Mesenchymal stem cell (in vitro differentiated cells and primary cell): ENCODE data around the gene GAS7.

Experiments
- DNase-seq: peaks from one replicate; pipeline ENCODE4 v3.0.0-alpha.2; 2013
- H2AFZ ChIP-seq: one replicate; pipeline ENCODE4 v1.6.1; 2013; ENCODE audit warnings: low read depth, mild to moderate bottlenecking, control low read depth, inconsistent platforms, low read length, moderate library complexity
- H2AK5ac ChIP-seq: 2 replicates; pipeline ENCODE4 v1.6.1; 2013; ENCODE audit warnings: low read length, moderate library complexity, mild to moderate bottlenecking, inconsistent platforms; ENCODE audit not compliant: severe bottlenecking
- H2BK120ac ChIP-seq: one replicate; pipeline ENCODE4 v1.6.1; 2013; ENCODE audit warnings: low read depth, mild to moderate bottlenecking, inconsistent platforms, low read length, moderate library complexity
- H2BK12ac ChIP-seq, 2 experiments: one replicate each; pipeline ENCODE4 v1.6.1; 2013; ENCODE audit warnings: inconsistent platforms in 2 of 2, low read length in 2 of 2, mild to moderate bottlenecking in 2 of 2, moderate library complexity in 2 of 2, control low read depth in 1 of 2
- H2BK15ac ChIP-seq: one replicate; pipeline ENCODE4 v1.6.1; 2013; ENCODE audit warnings: mild to moderate bottlenecking, low read depth, inconsistent platforms; ENCODE audit not compliant: poor library complexity, severe bottlenecking
- H2BK5ac ChIP-seq: 2 replicates; pipeline ENCODE4 v1.6.1; 2013; ENCODE audit warnings: low read depth, mild to moderate bottlenecking, low read length, control low read depth, inconsistent platforms; ENCODE audit not compliant: poor library complexity, severe bottlenecking
- H3K14ac ChIP-seq, 2 experiments: one replicate each; pipeline ENCODE4 v1.6.1; 2013; ENCODE audit warnings: inconsistent platforms in 2 of 2, low read length in 2 of 2, control low read depth in 1 of 2, mild to moderate bottlenecking in 1 of 2, moderate library complexity in 1 of 2
- H3K18ac ChIP-seq, 2 experiments: one replicate each; pipeline ENCODE4 v1.6.1; 2013; ENCODE audit warnings: inconsistent platforms in 2 of 2, low read length in 2 of 2, control low read depth in 1 of 2, low read depth in 1 of 2, mild to moderate bottlenecking in 1 of 2
- H3K23ac ChIP-seq, 2 experiments: one replicate each; pipeline ENCODE4 v1.6.1; 2013; ENCODE audit warnings: inconsistent platforms in 2 of 2, low read length in 2 of 2, mild to moderate bottlenecking in 2 of 2, moderate library complexity in 2 of 2, control low read depth in 1 of 2
- H3K27ac ChIP-seq: 2 replicates; pipeline ENCODE4 v1.5.1; 2013; ENCODE audit warnings: mild to moderate bottlenecking, moderate library complexity, low read length, control low read depth, inconsistent platforms; ENCODE audit not compliant: poor library complexity, severe bottlenecking
- H3K27me3 ChIP-seq, 2 experiments: 2 replicates each; pipeline versions ENCODE4 v1.6.1 to v1.7.0; 2013; ENCODE audit warnings: low read length in 2 of 2, mild to moderate bottlenecking in 2 of 2, moderate library complexity in 2 of 2, control low read depth in 1 of 2, inconsistent platforms in 1 of 2; ENCODE audit not compliant: control insufficient read depth in 1 of 2, insufficient read depth in 1 of 2
- H3K36me3 ChIP-seq, 2 experiments: 2 replicates each; pipeline versions ENCODE4 v1.6.1 to v1.7.0; 2013; ENCODE audit warnings: low read length in 2 of 2, control low read depth in 1 of 2, inconsistent platforms in 1 of 2, low read depth in 1 of 2, mild to moderate bottlenecking in 1 of 2; ENCODE audit not compliant: insufficient read depth in 2 of 2, control insufficient read depth in 1 of 2
- H3K4ac ChIP-seq, 2 experiments: one replicate each; pipeline ENCODE4 v1.6.1; 2013; ENCODE audit warnings: inconsistent platforms in 2 of 2, low read length in 2 of 2, mild to moderate bottlenecking in 2 of 2, moderate library complexity in 2 of 2, control low read depth in 1 of 2, low read depth in 1 of 2
- H3K4me1 ChIP-seq: 2 replicates; pipeline ENCODE4 v1.6.1; 2013; ENCODE audit warnings: low read depth, low read length, control low read depth; ENCODE audit not compliant: control insufficient read depth, insufficient read depth
- H3K4me2 ChIP-seq: 2 replicates; pipeline ENCODE4 v1.6.1; 2013; ENCODE audit warnings: low read length, mild to moderate bottlenecking, inconsistent platforms; ENCODE audit not compliant: poor library complexity, severe bottlenecking
- H3K4me3 ChIP-seq, 2 experiments: 2 replicates each; pipeline versions ENCODE4 v1.5.1 to v1.7.0; 2013; ENCODE audit warnings: low read length in 2 of 2, mild to moderate bottlenecking in 2 of 2, control low read depth in 1 of 2, low read depth in 1 of 2; ENCODE audit not compliant: insufficient read depth in 1 of 2
- H3K79me1 ChIP-seq: replicated peaks from 2 replicates; pipeline ENCODE4 v1.6.1; 2013; ENCODE audit warnings: mild to moderate bottlenecking, control low read depth, low read length, inconsistent platforms; ENCODE audit not compliant: poor library complexity, severe bottlenecking
- H3K9ac ChIP-seq: 2 replicates; pipeline ENCODE4 v1.7.0; 2013; ENCODE audit warnings: mild to moderate bottlenecking, low read length, moderate library complexity
- H3K9me3 ChIP-seq: 2 replicates; pipeline ENCODE4 v1.7.0; 2013; ENCODE audit warnings: mild to moderate bottlenecking, low read length; ENCODE audit not compliant: control insufficient read depth
- H4K8ac ChIP-seq: one replicate; pipeline ENCODE4 v1.6.1; 2013; ENCODE audit warnings: inconsistent platforms, mild to moderate bottlenecking, low read length, moderate library complexity
- H4K91ac ChIP-seq: one replicate; pipeline ENCODE4 v1.6.1; 2013; ENCODE audit warnings: mild to moderate bottlenecking, low read length, inconsistent platforms
- WGBS: methylation state at CpG from one replicate; pipeline ENCODE4 v1.1.7; 2013; ENCODE audit warnings: mixed read lengths; 5-methylcytosine and 5-hydroxymethylcytosine counted together

Gene GAS7

DNA sequence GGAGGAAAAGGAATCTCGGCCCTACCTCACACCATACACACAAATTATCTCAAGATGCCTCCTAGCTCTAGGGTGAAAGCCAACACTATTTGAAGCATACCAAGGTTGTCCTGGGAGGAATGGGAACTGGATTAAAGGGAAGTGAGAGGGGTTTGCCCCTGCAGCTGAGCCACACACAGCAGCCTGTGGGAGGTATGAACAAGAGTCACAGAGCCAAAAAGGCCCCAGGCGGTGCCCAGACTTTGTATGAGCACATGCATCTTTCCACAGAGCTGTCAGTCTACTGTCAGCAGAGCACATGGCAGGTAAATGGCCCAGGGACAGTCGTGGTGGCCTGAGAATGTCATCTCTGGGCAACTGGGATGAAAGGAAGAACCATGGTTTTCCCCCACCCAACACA, 262.3 kb downstream of the GAS7 start:
- Histone ChIP-seq H3K18ac (no peak overlapping the region), H2AFZ (no peak overlapping the region), H2BK5ac (no peak overlapping the region), H3K4me2 (no peak overlapping the region), H3K23ac (no peak overlapping the region), H2AK5ac (no peak overlapping the region), H3K36me3 (peaks cover 38 to 78% of the 10 kb centered on the region in 2 experiments), H3K4me1 (peaks cover 3% of the 10 kb centered on the region), H3K9ac (no peak overlapping the region), H3K4me3 (no peak overlapping the region), H3K4ac (no peak overlapping the region), H3K9me3 (peaks cover 10% of the 10 kb centered on the region), H3K14ac (no peak overlapping the region), H3K79me1 (no peaks in the 10 kb centered on the region), H2BK15ac (no peak overlapping the region), H2BK12ac (no peak overlapping the region), H4K91ac (no peak overlapping the region), H3K27ac (no peak overlapping the region), H2BK120ac (no peak overlapping the region), H3K27me3 (no peaks in the 10 kb centered on the region), H4K8ac (no peak overlapping the region)
- 83% methylated on average over 2 of the region's 3 CpGs for WGBS
- no peak for DNase-seq

DNA sequence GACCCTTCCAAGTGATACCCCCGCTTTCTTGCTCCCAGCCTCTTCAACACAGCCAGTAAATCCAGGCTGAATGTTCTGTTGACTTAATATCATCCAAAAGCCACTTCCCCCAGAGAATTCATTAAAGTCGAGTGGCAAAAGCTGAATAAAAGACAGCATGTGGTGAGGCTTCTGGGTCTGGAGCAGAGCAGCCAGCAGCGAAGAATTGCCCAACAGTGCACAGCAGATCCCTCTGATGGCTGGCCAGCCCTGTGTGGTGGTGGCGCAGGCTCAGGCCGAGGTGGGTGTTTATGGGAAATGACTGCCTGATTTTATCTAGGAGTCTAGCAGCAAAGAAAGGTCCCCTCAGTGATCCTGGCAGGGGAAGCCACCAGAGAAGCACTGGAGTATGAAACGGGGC, 263.0 kb downstream of the GAS7 start:
- no peak overlapping the region for H3K14ac ChIP-seq
- no peak overlapping the region for H3K27ac ChIP-seq
- peaks cover 10% of the 10 kb centered on the region for H3K9me3 ChIP-seq
- H2AK5ac ChIP-seq: no peak overlapping the region
- H2BK15ac ChIP-seq: no peak overlapping the region
- H3K23ac ChIP-seq: no peak overlapping the region
- H2AFZ ChIP-seq: no peak overlapping the region
- 91% methylated on average over 6 of the region's 6 CpGs for WGBS
- peaks cover 32 to 78% of the 10 kb centered on the region in 2 experiments for H3K36me3 ChIP-seq
- DNase-seq: no peak
- no peak overlapping the region for H4K91ac ChIP-seq
- H3K27me3 ChIP-seq: no peaks in the 10 kb centered on the region
- H4K8ac ChIP-seq: no peak overlapping the region
- no peak overlapping the region for H3K18ac ChIP-seq
- no peak overlapping the region for H2BK120ac ChIP-seq
- no peak overlapping the region for H2BK12ac ChIP-seq
- no peaks in the 10 kb centered on the region for H3K79me1 ChIP-seq
- no peak overlapping the region for H3K9ac ChIP-seq
- no peak overlapping the region for H2BK5ac ChIP-seq
- no peak overlapping the region for H3K4me3 ChIP-seq
- no peak overlapping the region for H3K4me2 ChIP-seq
- no peak overlapping the region for H3K4ac ChIP-seq
- peaks cover 8% of the 10 kb centered on the region for H3K4me1 ChIP-seq

DNA sequence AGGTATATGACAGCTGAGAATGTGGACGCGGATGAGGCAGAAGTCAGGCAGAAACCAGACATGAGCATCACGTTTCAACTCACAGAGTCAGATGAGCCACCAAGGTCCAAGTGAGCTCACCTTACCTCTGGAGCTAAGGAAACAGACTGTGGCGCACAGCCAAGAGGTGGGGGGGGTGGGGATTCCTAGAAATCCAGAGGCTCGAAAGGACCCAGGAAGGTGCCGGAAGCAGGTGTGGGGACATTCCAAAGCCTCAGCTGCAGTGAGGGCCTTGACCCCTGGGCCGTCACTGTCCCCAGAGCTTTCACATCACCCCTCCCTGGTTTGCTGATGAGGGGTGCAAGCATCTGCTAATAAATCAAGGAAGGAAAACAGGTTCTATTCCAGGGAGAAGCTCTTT, 264.1 kb downstream of the GAS7 start:
- H3K23ac ChIP-seq: no peak overlapping the region
- H3K14ac ChIP-seq: no peak overlapping the region
- no peak overlapping the region for H3K4me2 ChIP-seq
- H3K18ac ChIP-seq: no peak overlapping the region
- no peak overlapping the region for H2BK120ac ChIP-seq
- H2AK5ac ChIP-seq: no peak overlapping the region
- H2BK5ac ChIP-seq: no peak overlapping the region
- H3K9ac ChIP-seq: no peak overlapping the region
- whole genome bisulfite sequencing: 93% methylated on average over 6 of the region's 7 CpGs
- DNase-seq: no peak
- H3K9me3 ChIP-seq: peaks cover 10% of the 10 kb centered on the region
- no peak overlapping the region for H2AFZ ChIP-seq
- no peak overlapping the region for H3K4me3 ChIP-seq
- no peak overlapping the region for H4K91ac ChIP-seq
- no peak overlapping the region for H3K4ac ChIP-seq
- H2BK12ac ChIP-seq: no peak overlapping the region
- peaks cover 8% of the 10 kb centered on the region for H3K4me1 ChIP-seq
- H3K36me3 ChIP-seq: peaks cover 24 to 73% of the 10 kb centered on the region in 2 experiments
- H4K8ac ChIP-seq: no peak overlapping the region
- no peak overlapping the region for H3K27ac ChIP-seq
- H3K27me3 ChIP-seq: no peaks in the 10 kb centered on the region
- no peak overlapping the region for H2BK15ac ChIP-seq
- H3K79me1 ChIP-seq: no peaks in the 10 kb centered on the region

DNA sequence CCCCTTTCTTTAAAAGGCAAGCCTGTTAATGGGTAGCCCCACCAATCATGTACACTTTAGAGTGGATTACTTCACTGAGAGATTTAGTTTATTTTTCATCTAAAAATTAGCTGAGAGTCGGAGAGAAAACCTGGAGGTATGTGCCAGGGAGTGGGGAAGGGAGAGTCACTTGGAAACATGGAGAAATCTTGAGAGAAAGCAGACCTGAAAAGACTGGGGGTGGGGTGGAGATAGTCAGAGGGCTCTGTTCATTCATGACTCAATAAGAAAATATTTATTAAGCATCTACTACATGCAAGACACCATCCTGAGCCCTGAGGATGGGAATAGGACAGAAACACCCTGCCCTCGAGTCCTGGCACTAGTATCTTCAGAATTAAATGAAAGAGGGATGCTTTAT, 265.9 kb downstream of the GAS7 start:
- Histone ChIP-seq H3K27me3 (no peaks in the 10 kb centered on the region), H3K36me3 (peaks cover 20 to 60% of the 10 kb centered on the region in 2 experiments)

More for the DNA sequence above, 265.9 kb downstream of the GAS7 start:
- Histone ChIP-seq H3K14ac (no peak overlapping the region), H2BK12ac (no peak overlapping the region), H3K9ac (no peak overlapping the region), H2AFZ (no peak overlapping the region), H3K4me1 (peaks cover 11% of the 10 kb centered on the region), H4K8ac (no peak overlapping the region), H2BK15ac (no peak overlapping the region), H2BK5ac (no peak overlapping the region), H2AK5ac (no peak overlapping the region), H3K18ac (no peak overlapping the region), H3K27ac (no peak overlapping the region), H3K23ac (no peak overlapping the region), H2BK120ac (no peak overlapping the region), H3K9me3 (no peaks in the 10 kb centered on the region), H3K4ac (no peak overlapping the region), H4K91ac (no peak overlapping the region), H3K79me1 (no peaks in the 10 kb centered on the region), H3K4me2 (no peak overlapping the region), H3K4me3 (no peak overlapping the region)
- WGBS: 22% methylated on average over 2 of the region's 2 CpGs
- DNase-seq: peak; percentile 70
